Jurkat, Clone E6-1 (cell line): ENCODE measurements around the gene HK1. TPM values are rescaled to one million over a fixed set of nuclear protein-coding genes. Genes with fewer than 3 reads are reported as not detected.

Experiments used
- DNase-seq: peaks from one replicate; pipeline ENCODE4 v3.0.0-alpha.2; 2011; ENCODE audit warnings: low read depth, low spot score
- H3K4me3 ChIP-seq: 2 replicates; pipeline ENCODE4 v1.5.1; 2011; ENCODE audit warnings: mild to moderate bottlenecking, low read length, control low read depth, moderate library complexity
- polyA plus RNA-seq: library from polyadenylated mRNA; unstranded; fragments of >200 nt; gene quantifications from one replicate; pipeline ENCODE4 v1.2.1, GENCODE V29; 2012; ENCODE audit warnings: missing spikeins; ENCODE audit not compliant: insufficient read length, insufficient read depth

Gene HK1
- 35.8 TPM for polyA plus RNA-seq

- no peak for DNase-seq
- H3K4me3 ChIP-seq: no peak within 1 kb of the TSS
Observed at GRCh38 chr10:69278446-69278963, at the start of gene HK1. Gene HK1 (plus strand): TSS chr10:69278496.

DNA sequence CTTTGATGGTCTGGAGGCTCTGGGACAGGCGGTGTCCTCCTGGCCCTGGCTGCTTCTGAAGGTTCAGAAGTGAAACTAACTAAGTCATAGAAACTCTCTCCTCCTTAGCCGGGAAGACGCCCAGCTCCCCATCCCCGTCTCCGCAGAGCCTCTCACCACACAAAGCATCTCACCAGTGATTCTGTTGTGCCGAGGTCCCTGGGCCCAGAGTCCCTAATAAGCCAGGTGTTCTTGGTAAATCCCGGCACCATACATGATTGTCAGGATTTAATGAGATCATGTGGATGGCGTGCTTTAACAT lies 48.7 kb upstream of the HK1 start:
- DNase-seq: no peak
- H3K4me3 ChIP-seq: no peak overlapping the region

GRCh38 chr10:69230128-69230527 lies 48.2 kb upstream of the HK1 start:
- DNase-seq: no peak
- no peak overlapping the region for H3K4me3 ChIP-seq

DNA sequence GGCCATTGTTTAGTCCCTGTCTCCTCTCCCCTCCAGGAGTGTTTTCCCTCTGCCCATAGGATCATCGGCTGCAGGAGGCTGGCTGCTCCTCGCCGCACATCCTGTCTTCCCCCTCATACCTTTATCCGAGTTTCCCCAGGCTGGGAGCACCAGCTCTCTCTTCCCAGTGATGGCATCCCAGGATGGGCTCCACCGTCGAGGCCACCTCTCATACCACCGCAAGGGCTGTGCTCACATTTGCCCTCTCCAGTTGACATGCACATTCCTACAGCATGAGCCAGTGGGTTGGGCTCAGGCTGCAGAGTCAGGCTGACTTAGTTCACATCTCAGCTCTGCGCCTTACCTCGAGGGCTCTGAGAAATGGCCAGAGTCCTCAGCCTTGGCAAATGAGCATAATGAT lies 46.0 kb upstream of the HK1 start:
- H3K4me3 ChIP-seq: no peak overlapping the region
- DNase-seq: no peak

DNA sequence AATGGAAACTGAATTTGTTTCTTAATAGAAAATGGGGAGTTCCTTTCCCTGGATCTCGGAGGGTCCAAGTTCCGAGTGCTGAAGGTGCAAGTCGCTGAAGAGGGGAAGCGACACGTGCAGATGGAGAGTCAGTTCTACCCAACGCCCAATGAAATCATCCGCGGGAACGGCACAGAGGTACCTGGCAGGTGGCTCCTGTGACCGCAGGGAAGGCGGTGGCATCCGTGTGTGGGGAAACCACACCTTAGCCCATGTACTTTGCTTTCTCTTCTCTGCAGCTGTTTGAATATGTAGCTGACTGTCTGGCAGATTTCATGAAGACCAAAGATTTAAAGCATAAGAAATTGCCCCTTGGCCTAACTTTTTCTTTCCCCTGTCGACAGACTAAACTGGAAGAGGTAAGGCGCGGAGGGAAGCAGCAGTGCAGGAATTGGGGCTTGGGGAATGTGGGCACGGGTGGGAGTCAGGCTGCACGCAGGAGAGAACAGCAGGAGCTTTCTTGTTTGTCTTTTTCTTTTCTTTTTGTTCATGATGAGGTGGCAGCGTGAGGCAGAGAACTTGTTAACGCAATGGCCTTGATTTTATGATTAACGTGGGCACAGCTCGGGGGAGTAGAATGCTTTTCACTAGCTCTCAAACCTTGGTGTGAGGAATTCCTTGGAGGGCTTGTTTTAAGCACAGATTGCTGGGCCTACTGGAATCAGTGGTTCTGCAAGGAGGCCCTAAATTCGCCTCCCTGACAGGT lies 45.4 kb upstream of the HK1 start:
- peak; percentile 78 for DNase-seq
- peak overlapping the region; percentile 20 for H3K4me3 ChIP-seq

- H3K4me3 ChIP-seq: no peak overlapping the region
- DNase-seq: no peak
Observed at GRCh38 chr10:69234447-69234846, 43.8 kb upstream of the HK1 start.

GRCh38 chr10:69237528-69238159 lies 40.7 kb upstream of the HK1 start:
- peak; percentile 59 for DNase-seq
- H3K4me3 ChIP-seq: no peak overlapping the region

- no peak for DNase-seq
- H3K4me3 ChIP-seq: no peak overlapping the region
Observed at GRCh38 chr10:69239136-69239535, 39.2 kb upstream of the HK1 start.

- H3K4me3 ChIP-seq: no peak overlapping the region
- DNase-seq: no peak
Observed at GRCh38 chr10:69239816-69240434, 38.4 kb upstream of the HK1 start.

DNA sequence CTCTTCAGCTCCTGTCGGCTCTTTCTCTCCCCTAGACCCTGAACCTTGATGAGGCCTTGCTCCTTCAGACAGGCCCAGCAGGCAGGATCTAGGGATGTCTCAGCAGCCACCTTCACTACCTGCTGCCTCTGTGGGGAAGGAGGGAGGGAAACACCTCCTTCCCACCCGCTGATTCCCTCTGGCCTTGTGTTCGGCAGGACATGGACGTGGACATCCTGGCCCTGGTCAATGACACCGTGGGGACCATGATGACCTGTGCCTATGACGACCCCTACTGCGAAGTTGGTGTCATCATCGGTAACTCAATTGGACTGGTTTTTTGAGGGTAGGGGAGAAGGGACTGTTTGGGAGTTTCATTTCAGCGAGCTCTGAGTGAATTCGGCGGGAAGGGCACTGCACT lies 37.8 kb upstream of the HK1 start:
- H3K4me3 ChIP-seq: no peak overlapping the region
- DNase-seq: no peak

DNA sequence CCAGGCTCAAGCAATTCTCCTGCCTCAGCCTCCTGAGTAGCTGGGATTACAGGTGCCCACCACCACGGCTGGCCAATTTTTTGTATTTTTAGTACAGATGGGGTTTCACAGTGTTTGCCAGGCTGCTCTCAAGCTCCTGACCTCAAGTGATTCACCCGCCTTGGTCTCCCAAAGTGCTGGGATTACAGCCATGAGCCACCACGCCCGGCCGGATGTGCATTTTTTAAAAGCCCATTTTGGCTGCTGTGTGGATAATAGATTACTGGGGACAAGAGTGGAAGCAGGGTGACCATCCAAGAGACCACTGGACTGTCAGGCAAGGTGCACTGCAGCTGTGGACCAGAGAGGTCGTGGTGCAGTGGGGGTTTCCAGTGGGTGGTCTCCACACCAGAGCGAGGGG lies 36.7 kb upstream of the HK1 start:
- no peak for DNase-seq

DNA sequence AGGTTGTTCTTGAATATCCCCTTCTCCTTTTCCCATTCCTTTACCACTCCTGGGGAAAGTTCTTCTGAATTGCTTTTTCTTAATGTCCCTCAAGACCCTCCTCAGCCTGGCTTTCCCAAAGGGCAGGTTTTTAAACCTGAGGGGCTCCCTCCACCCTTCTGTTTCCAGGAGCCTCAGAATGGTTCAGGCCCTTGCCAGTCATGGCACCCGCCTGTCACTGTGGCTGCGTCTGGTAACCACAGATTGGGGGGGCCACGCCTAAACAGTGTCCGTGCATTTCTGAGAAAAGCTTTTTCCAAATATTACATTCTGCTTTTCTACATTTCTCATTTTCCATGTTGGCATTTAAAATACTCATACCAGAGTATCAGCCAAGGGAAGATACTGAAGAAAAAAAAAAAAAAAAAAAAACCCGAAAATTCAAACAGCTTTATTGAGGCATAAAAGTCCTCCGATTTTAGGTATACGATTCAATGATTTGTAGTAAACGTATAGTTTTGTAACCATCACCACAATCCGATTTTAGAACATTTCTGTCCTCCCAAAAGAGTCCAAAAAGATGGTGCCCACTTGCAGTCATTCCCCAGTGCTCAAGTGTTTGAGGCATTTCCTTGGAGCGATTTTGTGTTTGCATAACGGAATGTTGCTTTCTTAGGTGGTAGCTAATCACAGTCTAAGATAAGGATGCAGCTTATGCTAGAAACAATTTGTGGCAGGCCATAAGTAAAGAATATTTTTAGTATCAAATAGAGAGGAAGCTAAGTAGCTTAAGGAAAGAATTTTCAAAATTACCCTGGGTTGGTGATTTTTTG lies 36.0 kb upstream of the HK1 start:
- no peak for DNase-seq
- H3K4me3 ChIP-seq: no peak overlapping the region

More for the DNA sequence above, 36.7 kb upstream of the HK1 start:
- no peak overlapping the region for H3K4me3 ChIP-seq

- DNase-seq: no peak
- no peak overlapping the region for H3K4me3 ChIP-seq
Observed at GRCh38 chr10:69242852-69243212, 35.5 kb upstream of the HK1 start.

DNA sequence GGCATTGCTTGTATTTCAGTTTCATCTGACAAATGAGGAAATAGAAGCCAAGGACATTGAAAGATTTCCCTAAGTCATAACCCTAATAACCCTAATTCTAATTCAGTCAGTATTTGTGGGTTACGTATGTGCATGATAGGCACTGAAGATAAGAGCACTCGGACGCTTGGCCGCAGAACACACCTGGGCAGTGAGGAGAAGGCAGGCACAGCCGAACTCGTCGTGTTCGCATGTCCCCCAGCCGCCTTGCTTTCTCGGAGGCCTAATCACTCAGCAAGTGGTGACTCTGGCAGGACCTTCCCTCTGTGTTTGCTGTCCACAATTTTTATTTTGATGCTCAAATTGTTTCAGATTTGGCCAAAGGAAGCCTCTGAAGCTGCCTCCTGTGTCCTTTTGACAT lies 34.5 kb upstream of the HK1 start:
- H3K4me3 ChIP-seq: no peak overlapping the region
- no peak for DNase-seq

- no peak for DNase-seq
- no peak overlapping the region for H3K4me3 ChIP-seq
Observed at GRCh38 chr10:69246036-69246435, 32.3 kb upstream of the HK1 start.

DNA sequence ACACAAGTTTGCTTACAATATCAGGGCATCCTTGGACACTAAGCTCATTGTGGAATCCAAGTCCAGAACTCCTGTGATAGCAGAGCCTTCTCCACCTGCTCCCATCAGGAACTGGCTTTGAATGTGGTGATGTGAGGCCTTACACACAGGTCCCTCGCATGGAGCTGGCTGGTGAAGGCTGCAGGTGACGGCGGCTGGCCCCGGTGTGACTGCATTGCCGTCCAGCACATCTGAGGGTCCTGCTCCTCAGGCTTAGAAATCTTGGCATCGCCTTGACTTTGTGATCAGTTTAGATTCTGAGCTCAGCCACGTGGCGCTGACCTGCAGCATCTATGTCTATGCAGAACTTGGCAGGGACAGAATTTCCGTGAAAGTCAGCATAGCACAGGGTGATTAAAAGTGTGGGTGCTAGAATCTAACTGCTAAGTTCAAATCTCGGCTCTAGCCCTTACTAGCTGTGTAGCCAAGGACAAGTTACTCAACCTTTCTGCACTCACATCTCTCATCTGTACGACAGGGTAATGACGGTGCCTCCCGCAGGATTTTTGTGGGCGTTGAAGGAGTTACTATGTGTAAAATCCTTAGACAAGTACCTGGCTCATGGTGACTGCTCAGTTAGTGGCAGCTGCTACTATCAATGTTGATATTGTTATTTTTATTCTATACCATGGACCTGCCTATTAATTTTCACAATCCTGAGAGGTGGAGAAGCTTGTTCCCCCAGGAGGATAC lies 31.5 kb upstream of the HK1 start:
- no peak overlapping the region for H3K4me3 ChIP-seq
- no peak for DNase-seq

GRCh38 chr10:69247313-69247710 lies 31.0 kb upstream of the HK1 start:
- DNase-seq: no peak

GRCh38 chr10:69248117-69248730 lies 30.1 kb upstream of the HK1 start:
- no peak for DNase-seq
- no peak overlapping the region for H3K4me3 ChIP-seq

More at GRCh38 chr10:69247313-69247710, 31.0 kb upstream of the HK1 start:
- no peak overlapping the region for H3K4me3 ChIP-seq

DNA sequence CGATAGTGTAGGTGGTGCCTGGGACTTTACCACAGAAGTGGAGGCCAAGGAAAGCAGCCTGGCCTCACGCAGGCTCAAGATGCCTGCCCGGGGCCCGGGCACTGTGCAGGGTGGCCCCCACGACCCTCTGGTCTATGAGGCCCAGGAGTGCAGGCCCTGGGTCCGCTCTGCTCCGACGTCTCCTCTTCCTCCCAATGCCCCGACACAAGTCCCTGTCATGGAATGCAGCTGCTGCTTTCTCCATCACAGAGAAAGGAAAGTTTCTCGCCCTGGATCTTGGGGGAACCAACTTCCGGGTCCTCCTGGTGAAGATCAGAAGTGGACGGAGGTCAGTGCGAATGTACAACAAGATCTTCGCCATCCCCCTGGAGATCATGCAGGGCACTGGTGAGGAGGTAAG lies 28.3 kb upstream of the HK1 start:
- no peak overlapping the region for H3K4me3 ChIP-seq
- no peak for DNase-seq
